ENCODE measurements around the gene AS3MT.
"Not testable (repeated sequence)": the region's sequence is repeated elsewhere in the genome, so short reads cannot be mapped to it uniquely, and the experiment has no call there.

Gene AS3MT

GRCh38 chr10:102923601-102924000 is 54.3 kb downstream of the AS3MT start:
- no peak for DNase-seq

GRCh38 chr10:102926842-102927241 is 57.6 kb downstream of the AS3MT start:
- DNase-seq: no peak

GRCh38 chr10:102927311-102928010 is 58.2 kb downstream of the AS3MT start:
- no peak for DNase-seq

- not testable (repeated sequence) for DNase-seq
These were observed 59.2 kb downstream of the AS3MT start for GRCh38 chr10:102928442-102928841.

- no peak for DNase-seq
These were observed 61.5 kb downstream of the AS3MT start for GRCh38 chr10:102930720-102931119.

GRCh38 chr10:102931643-102932042 is 62.4 kb downstream of the AS3MT start:
- DNase-seq: no peak

- DNase-seq: no peak
These were observed 66.2 kb downstream of the AS3MT start for GRCh38 chr10:102935505-102935904.

- DNase-seq: no peak
These were observed 66.8 kb downstream of the AS3MT start for GRCh38 chr10:102935939-102936605.

GRCh38 chr10:102941401-102941800 is 72.1 kb downstream of the AS3MT start:
- DNase-seq: no peak

GRCh38 chr10:102945449-102945848 is 76.2 kb downstream of the AS3MT start:
- DNase-seq: no peak

- DNase-seq: no peak
These were observed 76.7 kb downstream of the AS3MT start for GRCh38 chr10:102945962-102946361.

GRCh38 chr10:102946992-102947391 is 77.7 kb downstream of the AS3MT start:
- DNase-seq: no peak

GRCh38 chr10:102948176-102948575 is 78.9 kb downstream of the AS3MT start:
- no peak for DNase-seq

- no peak for DNase-seq
These were observed 79.5 kb downstream of the AS3MT start for GRCh38 chr10:102948786-102949185.

GRCh38 chr10:102949916-102950315 is 80.6 kb downstream of the AS3MT start:
- DNase-seq: no peak

GRCh38 chr10:102951316-102951715 is 82.0 kb downstream of the AS3MT start:
- DNase-seq: no peak
